ENCODE measurements around the gene GGA3. TPM values are rescaled to one million over a fixed set of nuclear protein-coding genes. Genes with fewer than 3 reads are reported as not detected.
"Not testable (repeated sequence)": the region's sequence is repeated elsewhere in the genome, so short reads cannot be mapped to it uniquely, and the experiment has no call there.

Gene GGA3
- polyA plus RNA-seq, 1 experiment, result 25.0 TPM

- H3K4me3 ChIP-seq (ENCODE audit: low read depth, low read length), result no peak overlapping the region
- no peak for DNase-seq (ENCODE audit: low read depth, low spot score)
- TF ChIP-seq CTCF (IDR thresholded peaks at IDR 0.05; ENCODE audit: low read depth, low read length), result no peak
- H3K9me3 ChIP-seq (ENCODE audit: control insufficient read depth, insufficient read depth, low read length), result no peaks in the 10 kb centered on the region
- H3K27me3 ChIP-seq (ENCODE audit: control insufficient read depth, insufficient read depth, low read length), result no peaks in the 10 kb centered on the region
- POLR2A ChIA-PET, result interaction anchor here (0.6 to 1.1 kb wide), 2 partner anchors 41 to 160 kb away, joined by 3 to 4 read pairs; no protein-coding TSS in a partner anchor
- no peak overlapping the region for H3K27ac ChIP-seq (ENCODE audit: low read depth, low read length)
- CTCF ChIA-PET, result no interaction called here
Measured at GRCh38 chr17:75219815-75220214, 41.6 kb downstream of the GGA3 start.

GRCh38 chr17:75218131-75218530, 43.3 kb downstream of the GGA3 start:
- POLR2A ChIA-PET, result no interaction called here
- TF ChIP-seq CTCF (IDR thresholded peaks at IDR 0.05; ENCODE audit: low read depth, low read length), result no peak
- Histone ChIP-seq H3K9me3 (ENCODE audit: control insufficient read depth, insufficient read depth, low read length) (no peaks in the 10 kb centered on the region), H3K27ac (ENCODE audit: low read depth, low read length) (no peak overlapping the region), H3K4me3 (ENCODE audit: low read depth, low read length) (no peak overlapping the region), H3K27me3 (ENCODE audit: control insufficient read depth, insufficient read depth, low read length) (no peaks in the 10 kb centered on the region)
- CTCF ChIA-PET, result no interaction called here
- no peak for DNase-seq (ENCODE audit: low read depth, low spot score)

GRCh38 chr17:75209061-75209460, 52.3 kb downstream of the GGA3 start:
- DNase-seq (ENCODE audit: low read depth, low spot score), result no peak
- ChIA-PET CTCF (interaction anchor here (0.9 to 1.0 kb wide), 3 partner anchors 10 to 95 kb away, joined by 4 to 6 read pairs (median 5); no protein-coding TSS in a partner anchor), POLR2A (no interaction called here)
- H3K27ac ChIP-seq (ENCODE audit: low read depth, low read length), result no peak overlapping the region
- no peaks in the 10 kb centered on the region for H3K27me3 ChIP-seq (ENCODE audit: control insufficient read depth, insufficient read depth, low read length)
- H3K4me3 ChIP-seq (ENCODE audit: low read depth, low read length), result no peak overlapping the region
- H3K9me3 ChIP-seq (ENCODE audit: control insufficient read depth, insufficient read depth, low read length), result no peaks in the 10 kb centered on the region; the same call in 1 of the 2 replicates
- no peak for TF ChIP-seq CTCF (IDR thresholded peaks at IDR 0.05; ENCODE audit: low read depth, low read length)

GRCh38 chr17:75208161-75208560, 53.2 kb downstream of the GGA3 start:
- Histone ChIP-seq H3K9me3 (ENCODE audit: control insufficient read depth, insufficient read depth, low read length) (no peaks in the 10 kb centered on the region; the same call in 1 of the 2 replicates), H3K4me3 (ENCODE audit: low read depth, low read length) (no peak overlapping the region), H3K27me3 (ENCODE audit: control insufficient read depth, insufficient read depth, low read length) (no peaks in the 10 kb centered on the region), H3K27ac (ENCODE audit: low read depth, low read length) (no peak overlapping the region)
- no peak for DNase-seq (ENCODE audit: low read depth, low spot score)
- ChIA-PET POLR2A (no interaction called here), CTCF (interaction anchor here (1.0 kb wide), 1 partner anchor 94 kb away, joined by 6 read pairs; no protein-coding TSS in a partner anchor)
- no peak for TF ChIP-seq CTCF (IDR thresholded peaks at IDR 0.05; ENCODE audit: low read depth, low read length)

GRCh38 chr17:75207760-75208159, 53.6 kb downstream of the GGA3 start:
- no peaks in the 10 kb centered on the region; the same call in 1 of the 2 replicates for H3K9me3 ChIP-seq (ENCODE audit: control insufficient read depth, insufficient read depth, low read length)
- no peaks in the 10 kb centered on the region for H3K27me3 ChIP-seq (ENCODE audit: control insufficient read depth, insufficient read depth, low read length)
- H3K27ac ChIP-seq (ENCODE audit: low read depth, low read length), result no peak overlapping the region
- no peak overlapping the region for H3K4me3 ChIP-seq (ENCODE audit: low read depth, low read length)
- POLR2A ChIA-PET, result no interaction called here
- no peak for DNase-seq (ENCODE audit: low read depth, low spot score)
- TF ChIP-seq CTCF (IDR thresholded peaks at IDR 0.05; ENCODE audit: low read depth, low read length), result no peak
- CTCF ChIA-PET, result interaction anchor here (1.1 kb wide), 1 partner anchor 63 kb away, joined by 3 read pairs; the partner anchor contains the start of gene MIF4GD

GRCh38 chr17:75207050-75207407, 54.4 kb downstream of the GGA3 start:
- CTCF ChIA-PET, result interaction anchor here (1.1 to 10.9 kb wide), 3 partner anchors 64 to 146 kb away, joined by 3 to 154 read pairs (median 61); partner anchors contain the start of gene MIF4GD
- POLR2A ChIA-PET, result not testable (repeated sequence)

More at GRCh38 chr17:75207050-75207407, 54.4 kb downstream of the GGA3 start:
- H3K27me3 ChIP-seq (ENCODE audit: control insufficient read depth, insufficient read depth, low read length); H3K9me3 ChIP-seq (ENCODE audit: control insufficient read depth, insufficient read depth, low read length); H3K4me3 ChIP-seq (ENCODE audit: low read depth, low read length); DNase-seq (ENCODE audit: low read depth, low spot score); H3K27ac ChIP-seq (ENCODE audit: low read depth, low read length): not testable (repeated sequence)
